DMS79 treated with DMSO at 0.1 percent for 48 hours (cell line): Measurements from ENCODE around the gene PTAR1.

Source experiments
- DNase-seq: peaks from one replicate; lab custom pipeline; 2025; lab: John Stamatoyannopoulos, UW

The PTAR1 gene

GRCh38 chr9:69674112-69674685, 85.6 kb downstream of the PTAR1 start:
- DNase-seq = peak; percentile 76

GRCh38 chr9:69673311-69673640, 86.5 kb downstream of the PTAR1 start:
- DNase-seq = peak; percentile 95

- peak; percentile 95 for DNase-seq
Measured at GRCh38 chr9:69672596-69673310, 87.1 kb downstream of the PTAR1 start.

GRCh38 chr9:69671879-69672595, 87.8 kb downstream of the PTAR1 start, which contains the start of gene APBA1:
Gene APBA1, minus strand, starts transcription at chr9:69672371.
- peak; percentile 16 for DNase-seq

GRCh38 chr9:69671311-69671878, 88.4 kb downstream of the PTAR1 start:
- DNase-seq = no peak

- DNase-seq = no peak
Measured at GRCh38 chr9:69667306-69667705, 92.5 kb downstream of the PTAR1 start.

GRCh38 chr9:69660304-69660703, 99.5 kb downstream of the PTAR1 start:
- DNase-seq = peak; percentile 7
